Stimulated activated CD4-positive, alpha-beta T cell treated with anti-CD3 and anti-CD28 coated beads, Interleukin-4, amount 100 ng/mL, for 48 hours (primary cell): ENCODE data around the gene IL18BP.

Experiments used
- DNase-seq, 2 donors: peaks; one replicate each; pipeline ENCODE4 v3.0.0-alpha.2; 2020; ENCODE audit warnings: low read depth in 2 of 2

IL18BP gene

DNA sequence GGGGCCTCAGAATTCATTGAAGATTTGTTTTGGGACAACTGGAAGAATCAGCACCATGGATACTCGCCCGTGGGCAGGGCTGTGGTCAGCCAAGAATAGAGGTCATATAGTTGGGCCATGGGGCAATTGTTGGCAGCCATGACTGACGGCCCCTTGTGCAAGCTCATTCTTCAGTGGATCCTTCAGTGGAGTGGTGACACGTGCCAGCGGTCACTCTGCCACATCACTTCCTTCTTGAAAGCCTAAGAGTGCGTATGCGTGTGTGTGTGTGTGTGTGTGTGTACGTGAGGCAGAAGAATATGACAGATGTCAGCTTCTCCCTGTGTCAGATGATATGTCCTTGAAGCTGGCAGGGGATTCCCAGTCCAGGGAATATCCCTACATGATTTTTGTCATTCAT lies 1.8 kb upstream of the IL18BP start:
- no peak for DNase-seq

DNA sequence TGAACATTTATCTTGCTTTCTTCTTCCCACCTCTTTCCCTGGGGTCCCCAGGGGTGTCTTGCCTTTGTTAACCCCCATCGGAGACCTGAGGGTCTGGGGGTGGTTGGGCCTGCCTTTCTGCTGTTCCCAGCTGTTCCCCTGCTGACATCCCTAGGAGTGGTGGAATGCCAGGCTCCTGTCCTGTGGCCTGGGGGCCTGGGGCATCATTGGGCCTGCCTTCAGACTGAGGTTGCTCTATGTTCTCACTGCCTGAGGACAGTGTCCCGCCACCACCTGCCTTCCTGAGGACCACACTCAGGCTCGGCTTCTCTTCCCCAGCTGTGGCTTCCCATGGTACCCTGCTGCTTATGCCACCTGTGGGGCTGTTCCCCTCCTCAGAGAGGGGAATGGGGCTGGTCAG lies 1.1 kb upstream of the IL18BP start:
- DNase-seq: no peak

DNA sequence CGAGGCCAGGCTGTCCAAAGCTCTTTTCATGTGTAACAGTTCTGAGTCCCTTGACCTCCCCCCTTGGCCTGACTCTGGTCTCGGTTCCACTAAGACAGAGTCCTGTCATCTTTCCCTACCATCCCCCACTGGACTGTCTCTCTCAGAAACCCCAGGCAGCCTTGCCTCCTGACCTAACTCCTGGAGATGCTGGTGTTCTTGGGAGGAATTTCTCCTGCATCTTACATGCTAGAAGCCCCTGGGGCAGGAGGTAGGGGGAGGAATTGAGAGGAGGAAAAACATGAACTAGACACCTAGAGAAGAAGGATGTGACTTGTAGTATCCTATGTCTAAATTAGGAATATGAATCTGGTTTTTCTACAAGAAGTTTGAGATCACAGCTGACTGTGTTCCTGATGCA lies 648 bp upstream of the IL18BP start:
- DNase-seq: no peak

DNA sequence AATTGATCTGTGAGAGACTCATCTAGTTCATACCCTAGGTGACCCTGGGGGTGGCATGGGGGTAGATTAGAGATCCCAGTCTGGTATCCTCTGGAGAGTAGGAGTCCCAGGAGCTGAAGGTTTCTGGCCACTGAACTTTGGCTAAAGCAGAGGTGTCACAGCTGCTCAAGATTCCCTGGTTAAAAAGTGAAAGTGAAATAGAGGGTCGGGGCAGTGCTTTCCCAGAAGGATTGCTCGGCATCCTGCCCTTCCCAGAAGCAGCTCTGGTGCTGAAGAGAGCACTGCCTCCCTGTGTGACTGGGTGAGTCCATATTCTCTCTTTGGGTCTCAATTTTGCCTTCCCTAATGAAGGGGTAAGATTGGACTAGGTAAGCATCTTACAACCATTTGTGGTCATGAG lies 653 bp downstream of the IL18BP start:
- no peak for DNase-seq

DNA sequence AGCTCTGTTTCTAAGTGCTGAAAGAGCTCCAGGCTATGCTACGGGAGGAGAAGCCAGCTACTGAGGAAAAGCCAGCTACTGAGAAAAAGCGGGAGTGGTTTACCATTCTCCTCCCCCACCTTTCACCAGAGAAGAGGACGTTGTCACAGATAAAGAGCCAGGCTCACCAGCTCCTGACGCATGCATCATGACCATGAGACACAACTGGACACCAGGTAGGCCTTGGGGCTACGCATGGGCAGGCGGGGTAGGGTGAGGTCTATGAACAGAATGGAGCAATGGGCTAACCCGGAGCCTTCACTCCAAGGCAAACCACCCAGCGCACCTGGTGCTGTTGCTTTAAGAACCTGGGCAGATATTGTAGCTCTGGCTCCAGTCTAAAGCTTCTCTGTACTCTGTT lies 1.1 kb downstream of the IL18BP start:
- DNase-seq: no peak

DNA sequence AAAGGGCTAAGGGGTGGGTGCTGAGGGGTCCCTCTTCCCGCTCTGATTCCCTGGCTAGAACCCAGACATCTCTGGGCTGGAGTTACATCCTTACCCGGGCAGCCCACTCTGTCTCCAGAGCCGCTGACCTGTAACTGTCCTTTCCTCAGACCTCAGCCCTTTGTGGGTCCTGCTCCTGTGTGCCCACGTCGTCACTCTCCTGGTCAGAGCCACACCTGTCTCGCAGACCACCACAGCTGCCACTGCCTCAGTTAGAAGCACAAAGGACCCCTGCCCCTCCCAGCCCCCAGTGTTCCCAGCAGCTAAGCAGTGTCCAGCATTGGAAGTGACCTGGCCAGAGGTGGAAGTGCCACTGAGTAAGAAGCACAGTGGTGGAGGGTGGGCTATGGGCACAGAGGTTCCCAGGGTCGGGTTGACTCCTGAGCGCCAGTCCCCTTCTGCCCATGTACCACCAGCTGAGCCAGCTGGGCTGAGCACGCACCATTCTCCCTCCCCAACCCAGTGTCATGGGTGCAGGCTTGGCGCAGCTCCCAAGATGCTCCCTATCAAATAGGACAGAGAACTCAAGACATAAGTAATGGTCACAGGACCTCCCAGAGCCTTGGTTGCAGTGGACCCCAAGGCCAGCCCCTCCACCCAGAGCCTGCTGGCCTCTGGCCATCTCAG lies 1.6 kb downstream of the IL18BP start:
- no peak for DNase-seq

DNA sequence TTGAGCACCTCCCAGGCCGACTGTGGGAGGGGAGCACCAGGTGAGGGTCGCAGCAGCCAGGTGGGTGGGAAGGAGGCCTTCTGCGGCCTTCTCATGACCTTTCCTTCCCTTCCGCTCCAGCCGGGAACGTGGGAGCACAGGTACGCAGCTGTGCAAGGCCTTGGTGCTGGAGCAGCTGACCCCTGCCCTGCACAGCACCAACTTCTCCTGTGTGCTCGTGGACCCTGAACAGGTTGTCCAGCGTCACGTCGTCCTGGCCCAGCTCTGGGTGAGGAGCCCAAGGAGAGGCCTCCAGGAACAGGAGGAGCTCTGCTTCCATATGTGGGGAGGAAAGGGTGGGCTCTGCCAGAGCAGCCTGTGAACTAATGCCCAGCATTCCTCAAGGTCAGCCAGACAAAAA lies 2.6 kb downstream of the IL18BP start:
- no peak for DNase-seq

DNA sequence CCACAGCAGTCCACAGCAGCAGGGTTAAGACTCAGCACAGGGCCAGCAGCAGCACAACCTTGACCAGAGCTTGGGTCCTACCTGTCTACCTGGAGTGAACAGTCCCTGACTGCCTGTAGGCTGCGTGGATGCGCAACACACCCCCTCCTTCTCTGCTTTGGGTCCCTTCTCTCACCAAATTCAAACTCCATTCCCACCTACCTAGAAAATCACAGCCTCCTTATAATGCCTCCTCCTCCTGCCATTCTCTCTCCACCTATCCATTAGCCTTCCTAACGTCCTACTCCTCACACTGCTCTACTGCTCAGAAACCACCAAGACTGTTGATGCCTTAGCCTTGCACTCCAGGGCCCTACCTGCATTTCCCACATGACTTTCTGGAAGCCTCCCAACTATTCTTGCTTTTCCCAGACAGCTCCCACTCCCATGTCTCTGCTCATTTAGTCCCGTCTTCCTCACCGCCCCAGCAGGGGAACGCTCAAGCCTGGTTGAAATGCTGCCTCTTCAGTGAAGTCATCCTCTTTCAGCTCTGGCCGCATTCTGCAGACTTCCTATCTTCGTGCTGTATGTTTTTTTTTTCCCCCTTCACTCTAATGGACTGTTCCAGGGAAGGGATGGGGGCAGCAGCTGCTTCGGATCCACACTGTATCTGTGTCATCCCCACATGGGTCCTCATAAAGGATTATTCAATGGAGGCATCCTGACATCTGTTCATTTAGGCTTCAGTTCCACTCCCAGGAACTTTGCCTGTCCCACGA lies 3.3 kb downstream of the IL18BP start:
- no peak for DNase-seq

DNA sequence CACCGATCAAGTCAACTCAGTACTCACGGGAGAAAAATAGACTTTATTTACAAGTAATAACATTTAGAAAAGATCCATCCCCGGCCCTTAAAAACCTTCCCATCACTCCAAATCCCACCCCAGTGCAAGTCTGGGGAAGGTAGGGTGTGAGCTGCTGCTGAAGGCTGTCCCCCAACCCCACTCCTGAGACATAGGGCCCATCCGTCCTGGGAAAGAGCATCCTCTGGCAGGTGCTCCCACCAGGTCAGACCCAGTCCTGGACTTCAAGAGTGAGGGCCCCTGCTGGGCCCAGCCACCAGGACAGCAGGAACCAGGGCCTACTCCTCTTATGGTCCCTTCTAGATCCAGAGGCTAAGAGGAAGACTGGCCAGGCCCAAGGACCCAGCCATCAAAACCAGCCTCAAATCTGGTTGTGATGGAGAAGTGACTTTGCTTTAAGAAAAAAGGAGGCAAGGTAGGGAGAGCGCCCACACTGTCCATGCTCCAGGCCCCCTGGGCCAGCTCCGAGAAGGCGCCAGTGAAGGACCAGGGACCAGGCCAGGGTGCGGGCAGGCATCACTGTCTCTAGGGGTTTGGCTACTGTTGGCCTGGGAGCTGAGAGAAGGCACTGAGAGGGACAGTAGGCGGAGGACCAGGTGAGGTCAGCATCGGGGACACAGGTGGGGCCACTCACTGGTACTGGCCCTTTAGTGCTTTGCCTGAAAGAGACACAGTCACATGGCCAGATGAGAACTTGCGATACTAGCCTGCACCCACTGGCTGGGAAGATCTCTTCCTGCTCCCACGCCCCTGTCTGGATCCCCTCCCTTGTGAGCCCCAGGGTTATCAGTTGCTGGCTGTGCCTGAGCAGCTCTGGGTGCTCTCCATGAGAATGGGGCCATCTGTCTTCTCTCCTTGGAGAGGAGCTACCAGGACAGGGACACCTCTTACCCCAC lies 4.4 kb downstream of the IL18BP start:
- no peak for DNase-seq

DNA sequence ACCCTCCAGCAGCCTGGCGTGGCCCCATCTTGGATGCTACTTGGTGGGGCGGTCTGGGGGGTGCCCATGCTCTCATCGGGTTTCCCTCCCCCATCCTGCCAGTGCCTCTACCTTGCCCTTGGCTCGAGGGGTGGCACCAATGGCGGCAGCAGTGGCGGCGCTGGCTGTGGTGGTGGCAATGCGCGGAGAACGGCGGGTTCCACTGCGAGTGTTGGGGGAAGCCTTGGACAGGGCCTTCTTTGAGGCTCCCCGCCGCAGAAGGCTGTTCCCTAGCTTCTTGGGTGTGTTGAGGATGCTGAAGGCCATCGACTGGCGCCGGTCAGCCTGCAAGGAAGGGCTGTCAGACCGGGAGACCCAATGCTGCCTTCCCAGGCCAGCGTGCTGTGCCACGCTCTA lies 5.1 kb downstream of the IL18BP start:
- no peak for DNase-seq

DNA sequence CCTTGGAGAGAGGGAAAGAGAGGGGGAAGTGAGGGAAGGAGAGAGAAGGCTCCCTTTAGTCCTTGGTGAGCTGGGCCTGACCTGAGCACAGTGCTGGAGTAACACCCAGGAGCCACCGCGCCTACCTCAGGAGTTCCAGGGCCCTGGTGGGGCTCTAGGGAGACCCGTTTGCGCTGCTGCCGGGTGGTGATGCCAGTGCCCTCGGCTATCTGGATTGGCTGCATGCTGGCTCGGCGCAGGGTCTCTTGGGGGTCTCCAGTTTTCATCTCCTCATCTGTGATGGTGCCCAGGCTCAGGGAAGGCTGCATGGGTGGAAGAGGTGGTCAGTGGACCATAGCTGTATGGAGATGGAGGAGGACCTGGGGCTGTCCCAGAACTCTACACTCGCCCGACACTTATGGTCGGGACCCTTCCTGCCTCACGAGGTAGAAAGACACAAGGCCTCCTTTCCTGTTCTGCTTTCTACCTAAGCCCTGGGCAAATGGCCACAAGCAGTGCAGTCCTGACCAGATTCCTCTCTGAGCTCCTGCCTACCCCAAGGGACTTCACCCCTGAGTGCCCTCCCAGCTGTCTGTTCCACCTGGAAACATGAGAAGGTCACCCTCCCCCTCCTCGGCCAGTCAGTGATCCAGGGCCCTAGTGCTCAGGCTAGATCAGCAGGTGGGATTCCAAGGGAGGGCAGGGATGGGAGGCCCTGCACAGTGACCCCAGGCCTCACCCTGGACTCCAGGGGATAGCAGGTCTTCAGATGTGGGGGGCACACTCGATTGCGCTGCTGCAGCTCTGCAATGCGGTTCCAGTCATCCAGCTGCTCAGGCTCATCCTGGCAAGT lies 6.0 kb downstream of the IL18BP start:
- DNase-seq: no peak

DNA sequence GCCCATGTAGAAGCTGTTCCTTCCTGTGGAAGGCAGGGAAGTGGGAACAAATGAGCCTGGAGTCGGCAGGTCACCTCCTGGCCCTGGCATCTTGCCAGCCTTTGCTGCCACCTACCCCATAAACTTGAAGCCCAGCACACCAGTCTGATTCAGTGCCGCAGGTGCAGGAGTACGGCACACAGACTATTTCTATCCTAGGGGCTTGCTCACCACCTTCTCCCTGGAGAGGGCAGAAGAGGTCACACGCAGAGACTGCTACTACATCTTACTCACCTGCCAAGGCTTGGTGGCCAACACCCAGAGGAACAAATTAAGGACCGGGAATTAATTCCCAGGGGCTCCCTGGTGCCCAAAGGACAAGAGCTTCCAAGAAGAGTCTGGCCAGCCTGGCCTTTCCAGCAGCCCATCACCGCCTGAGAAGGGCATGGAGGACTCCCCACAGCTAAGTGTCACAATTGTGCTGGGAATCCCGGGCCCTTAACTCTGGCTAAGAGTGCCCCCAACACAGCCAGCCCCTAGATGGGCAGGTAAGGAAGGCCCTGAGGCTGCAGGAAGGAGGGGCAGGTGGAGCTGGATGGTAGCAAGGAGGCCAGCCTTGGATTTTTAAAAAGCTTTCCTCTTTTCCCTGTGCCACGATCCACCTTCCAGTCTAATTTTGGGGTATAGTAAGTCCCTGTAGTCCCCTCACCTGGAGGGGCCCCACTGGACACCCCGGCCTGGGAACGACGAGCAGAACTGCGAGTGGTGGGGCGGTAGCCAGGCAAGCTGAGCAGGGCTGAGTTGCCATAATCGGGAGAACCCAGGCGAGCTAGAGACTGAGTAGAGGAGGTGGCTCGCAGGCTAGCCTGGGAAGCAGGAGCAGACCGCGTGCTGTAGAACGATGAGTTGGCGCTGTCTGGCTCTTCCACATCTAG lies 6.9 kb downstream of the IL18BP start:
- DNase-seq: no peak

DNA sequence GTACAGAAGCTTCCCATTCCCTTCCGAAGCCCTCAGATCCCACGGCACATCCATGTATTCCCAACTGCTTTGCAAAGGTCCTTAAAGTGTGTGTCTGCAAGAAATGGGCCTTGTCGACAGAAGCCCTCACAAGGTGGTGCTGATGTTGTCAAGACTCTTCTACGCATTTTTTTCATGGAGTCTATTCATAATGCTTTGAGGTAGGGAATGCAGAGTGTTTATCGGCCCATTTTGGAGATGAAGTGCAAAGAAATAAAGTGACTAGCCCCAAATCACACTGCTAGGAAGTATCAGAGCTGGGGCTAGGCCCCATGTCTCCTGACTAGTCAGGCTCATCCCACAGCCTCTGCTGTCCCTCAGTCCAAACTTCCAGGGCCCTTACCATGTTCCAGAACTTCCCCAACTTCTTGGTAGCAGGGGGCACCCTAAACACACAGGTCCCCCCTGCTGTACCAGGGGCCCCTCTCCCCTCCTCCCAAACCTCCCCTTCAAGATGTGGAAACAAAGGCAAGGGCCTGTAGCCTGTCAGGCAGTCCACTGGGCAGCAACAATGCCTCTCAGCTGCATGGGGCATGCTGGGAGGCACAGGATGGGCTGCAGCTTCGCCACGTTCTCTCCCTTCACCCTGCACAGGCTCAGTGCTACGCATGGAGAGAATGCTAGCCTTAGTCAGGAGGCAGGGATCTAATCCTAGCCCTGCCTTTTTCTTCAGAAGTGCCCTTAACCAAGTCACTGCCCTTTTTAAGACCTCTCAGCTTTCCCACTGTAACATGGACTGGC lies 7.8 kb downstream of the IL18BP start:
- no peak for DNase-seq

DNA sequence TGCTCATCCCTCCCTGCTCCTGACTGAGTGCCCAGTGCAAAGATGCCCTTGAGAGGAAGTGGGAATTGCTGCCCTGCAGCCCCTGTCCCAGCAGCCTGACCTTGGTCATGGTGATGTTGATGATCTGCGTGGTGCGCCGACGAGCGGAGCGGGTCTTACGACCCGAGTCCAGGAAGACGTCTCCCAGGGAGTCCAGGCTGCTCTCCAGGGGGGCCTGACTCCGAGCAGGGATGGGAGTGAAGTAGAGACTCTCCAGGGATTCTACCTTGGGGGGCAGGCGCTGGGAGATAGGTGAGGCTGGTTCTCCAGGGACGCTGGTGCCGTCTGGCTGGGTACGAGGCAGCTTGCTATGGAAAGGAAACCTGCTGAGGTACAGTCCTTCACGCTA lies 8.4 kb downstream of the IL18BP start:
- DNase-seq: no peak

DNA sequence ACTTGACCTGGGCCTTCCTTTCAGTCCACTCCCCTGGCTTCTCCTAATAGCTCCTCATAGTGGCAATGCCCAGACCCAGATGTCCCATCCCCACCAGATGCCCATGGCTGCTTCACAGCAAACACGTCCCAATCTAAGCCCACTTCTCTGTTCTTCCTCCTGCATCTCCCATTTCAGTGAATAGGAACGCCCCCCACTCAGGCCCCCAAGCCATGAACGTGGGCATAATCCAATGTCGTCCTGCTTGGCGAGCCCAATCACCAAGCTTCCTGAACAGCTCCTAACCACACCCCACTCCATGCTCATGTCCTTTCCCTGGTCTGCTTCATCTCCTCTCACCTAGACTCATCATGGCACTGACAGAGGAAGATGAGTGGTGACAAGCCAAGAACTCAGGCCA lies 8.9 kb downstream of the IL18BP start:
- no peak for DNase-seq

DNA sequence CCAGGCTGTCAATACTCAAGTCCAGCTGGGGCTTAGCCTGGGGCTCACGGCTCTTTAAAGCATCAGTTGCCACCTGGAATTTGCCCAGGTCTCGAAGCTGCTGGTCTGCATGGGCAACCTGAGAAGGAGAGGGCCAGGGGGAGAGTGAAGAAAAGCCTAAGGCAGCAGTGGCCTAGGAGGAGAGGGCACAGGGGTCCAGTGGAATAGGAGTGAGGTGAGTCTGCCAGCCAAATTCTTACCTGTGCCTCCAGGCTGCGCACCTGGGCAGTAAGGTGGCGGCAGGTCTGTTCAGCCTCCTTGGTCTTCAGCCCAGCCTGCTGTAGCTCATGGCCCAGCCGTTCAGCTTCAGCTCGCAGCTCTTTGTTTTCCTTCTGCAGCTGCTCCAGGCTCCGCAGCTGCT lies 10.0 kb downstream of the IL18BP start:
- no peak for DNase-seq

DNA sequence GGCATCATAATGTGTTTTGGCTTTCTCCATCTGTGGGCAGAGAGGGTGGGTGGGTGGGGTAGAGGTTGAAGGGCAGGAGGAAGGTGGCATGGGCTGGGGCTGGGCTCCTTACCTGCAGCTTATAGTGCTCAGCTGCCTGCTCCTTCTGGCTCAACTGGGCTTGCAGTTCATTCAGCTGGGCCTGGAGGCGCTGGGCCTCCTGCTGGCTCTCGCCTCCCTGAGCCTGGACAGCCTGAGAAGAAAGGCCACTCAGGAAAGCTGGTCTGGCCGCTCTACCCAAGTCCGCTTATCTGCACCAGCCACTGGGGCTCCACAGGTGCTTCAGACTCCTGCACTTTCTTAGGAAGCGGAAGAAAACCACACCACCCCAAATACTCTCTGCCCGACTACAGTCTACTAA lies 10.4 kb downstream of the IL18BP start:
- DNase-seq: no peak

DNA sequence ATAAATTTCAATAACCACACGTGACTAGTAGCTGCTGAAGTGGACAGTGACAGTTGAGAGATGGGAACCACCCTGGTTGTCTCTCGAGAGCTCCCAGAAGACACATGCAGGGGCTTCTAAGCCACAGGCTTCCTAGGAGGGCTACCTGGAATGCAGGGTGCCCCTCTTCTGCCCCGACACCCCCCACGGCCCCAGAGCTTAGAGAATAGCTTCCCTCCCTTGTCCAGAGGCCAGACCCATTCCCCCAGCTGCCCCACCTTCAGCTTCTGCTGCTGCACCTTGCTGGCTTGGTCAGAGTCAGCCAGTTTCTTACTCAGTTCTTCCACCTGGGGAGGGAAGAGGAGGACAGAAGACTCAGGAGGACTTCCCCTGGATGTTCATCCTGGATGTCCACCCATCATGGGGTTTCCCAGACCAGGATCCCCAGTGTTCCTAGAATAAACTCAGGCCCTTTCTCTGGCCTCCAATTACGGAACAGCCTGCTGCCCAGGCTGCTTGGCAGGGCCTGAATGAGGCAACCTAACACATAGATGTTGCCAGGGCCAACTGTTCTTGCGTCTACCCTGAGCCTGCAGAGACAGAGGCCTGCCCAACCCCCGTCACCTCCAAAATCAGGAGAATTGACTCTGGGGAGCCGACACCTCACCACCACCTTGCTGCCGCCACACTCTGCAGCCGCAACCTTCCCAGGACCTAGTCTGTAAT lies 12.0 kb downstream of the IL18BP start:
- no peak for DNase-seq

DNA sequence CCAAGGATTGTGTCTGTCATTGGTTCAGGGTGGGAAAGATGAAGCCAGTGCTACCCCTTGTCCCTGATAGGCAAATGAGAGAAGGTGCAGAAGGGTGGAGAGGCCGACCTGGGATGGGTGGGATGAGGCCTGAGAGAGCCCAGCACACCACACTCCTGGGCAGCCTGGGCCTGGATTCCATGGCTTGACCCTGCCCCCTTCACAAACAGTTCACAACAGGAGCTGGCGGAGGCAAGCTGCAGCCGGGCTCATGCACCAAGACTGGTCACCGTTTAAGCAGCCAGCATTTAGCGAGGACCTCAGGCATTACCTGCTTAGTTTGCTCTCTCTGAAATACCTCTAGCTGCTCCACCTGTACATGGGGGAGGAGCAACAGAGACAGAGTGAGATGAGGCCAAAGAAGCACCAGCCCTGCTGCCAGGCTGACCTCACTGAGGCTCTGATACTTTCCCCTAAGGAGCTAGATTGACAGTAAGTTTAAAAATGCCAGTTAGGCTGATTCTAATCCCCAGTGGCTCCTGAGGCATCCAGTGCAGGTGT lies 13.5 kb downstream of the IL18BP start:
- no peak for DNase-seq
